ENCODE data around the gene SFMBT1. TPM values are rescaled to one million over a fixed set of nuclear protein-coding genes. Genes with fewer than 3 reads are reported as not detected.
A peak's percentile ranks its signal among the peaks of the same experiment; 100 is the strongest.

SFMBT1 gene
- total and polyA plus RNA-seq, 11 donors, result 3.4 to 18.8 (median 14.3) TPM

- no peaks in the 10 kb centered on the region for H3K36me3 ChIP-seq
- ATAC-seq (no peak), DNase-seq (no peak)
- H3K4me1 ChIP-seq, result no peaks in the 10 kb centered on the region
- no peak for TF ChIP-seq POLR2A (IDR thresholded peaks at IDR 0.05)
- no peak for TF ChIP-seq CTCF (IDR thresholded peaks at IDR 0.05)
- H3K27me3 ChIP-seq, result no peaks in the 10 kb centered on the region
- no peaks in the 10 kb centered on the region for H3K9me3 ChIP-seq
- H3K4me3 ChIP-seq, result no peak overlapping the region
- WGBS, 4 donors, result 95 to 98% (median 97%) methylated on average over 2 of the region's 2 CpGs
- H3K27ac ChIP-seq, result no peak overlapping the region
- intact Hi-C loops (cut with DNase I), result no loop called here
These were observed 86.1 kb downstream of the SFMBT1 start for GRCh38 chr3:52959773-52960172.

GRCh38 chr3:52939600-52939999 lies 106.3 kb downstream of the SFMBT1 start:
- Histone ChIP-seq H3K4me3 (no peak overlapping the region), H3K27ac (no peak overlapping the region), H3K27me3 (no peaks in the 10 kb centered on the region), H3K4me1 (peaks cover 0 to 3% (median 0%) of the 10 kb centered on the region in 12 donors), H3K36me3 (peaks cover 0 to 22% (median 5%) of the 10 kb centered on the region in 9 donors), H3K9me3 (no peaks in the 10 kb centered on the region)
- ATAC-seq (no peak), DNase-seq (no peak)
- TF ChIP-seq POLR2A (IDR thresholded peaks at IDR 0.05), result no peak
- no peak for TF ChIP-seq CTCF (IDR thresholded peaks at IDR 0.05)
- intact Hi-C loops (cut with DNase I), result loop anchor here in 8 of 10 donors (5.0 to 10.0 kb wide), 7 partner anchors 85 to 197 kb away; partner anchors contain the start of genes ITIH1 (in 2 of the 8), NEK4 (in 2 of the 8) and SFMBT1 (in 1 of the 8)

GRCh38 chr3:52934630-52935530 lies 111.0 kb downstream of the SFMBT1 start:
- Histone ChIP-seq H3K4me1 (peaks cover 0 to 5% (median 0%) of the 10 kb centered on the region in 12 donors), H3K9me3 (no peaks in the 10 kb centered on the region), H3K27me3 (no peaks in the 10 kb centered on the region), H3K27ac (no peak overlapping the region), H3K4me3 (no peak overlapping the region), H3K36me3 (peaks cover 0 to 41% (median under 1%) of the 10 kb centered on the region in 9 donors)
- peak in 3 of 4 donors; percentile 65 to 85 (median 82) for ATAC-seq
- TF ChIP-seq CTCF (IDR thresholded peaks at IDR 0.05) (peak; percentile 59 to 84 (median 70)), POLR2A (IDR thresholded peaks at IDR 0.05) (no peak)
- intact Hi-C loops (cut with DNase I), result loop anchor here in 8 of 10 donors (5.0 to 10.0 kb wide), 9 partner anchors 80 to 193 kb away; partner anchors contain the start of genes ITIH1 (in 2 of the 8), NEK4 (in 2 of the 8) and SFMBT1 (in 1 of the 8)
- 17 to 22% (median 21%) methylated on average over 8 of the region's 8 CpGs for WGBS, 4 donors
- peak in 3 of 5 donors; percentile 27 to 34 (median 32) for DNase-seq

GRCh38 chr3:52931889-52932288 lies 114.0 kb downstream of the SFMBT1 start:
- H3K4me1 ChIP-seq, result peaks cover 0 to 5% (median 0%) of the 10 kb centered on the region in 12 donors
- H3K27ac ChIP-seq, result no peak overlapping the region
- intact Hi-C loops (cut with DNase I), result loop anchor here in 7 of 10 donors (5.0 to 10.0 kb wide), 8 partner anchors 77 to 187 kb away; partner anchors contain the start of genes ITIH1 (in 2 of the 7), NEK4 (in 2 of the 7) and SFMBT1 (in 1 of the 7)
- 78 to 91% (median 83%) methylated on average over 2 of the region's 2 CpGs for WGBS, 4 donors
- H3K4me3 ChIP-seq, result no peak overlapping the region
- no peak for ATAC-seq
- H3K27me3 ChIP-seq, result no peaks in the 10 kb centered on the region
- H3K9me3 ChIP-seq, result no peaks in the 10 kb centered on the region
- TF ChIP-seq CTCF (IDR thresholded peaks at IDR 0.05) (no peak), POLR2A (IDR thresholded peaks at IDR 0.05) (no peak)
- no peak for DNase-seq
- H3K36me3 ChIP-seq, result peaks cover 0 to 59% (median 10%) of the 10 kb centered on the region in 9 donors

All from heart left ventricle (tissue), 16 donors.